Superior temporal gyrus (tissue), 1 donor: Measurements from ENCODE around the gene SKIDA1.
"Not testable (repeated sequence)": the region's sequence is repeated elsewhere in the genome, so short reads cannot be mapped to it uniquely, and the experiment has no call there.

Source experiments
- DNase-seq: peaks from one replicate; pipeline ENCODE4 v3.0.0-alpha.2; 2016; ENCODE audit errors: extremely low spot score

SKIDA1 gene

GRCh38 chr10:21525367-21526187 lies at the start of gene SKIDA1:
Gene SKIDA1 (minus strand): TSS chr10:21525682. CDS start chr10:21517822, 7,860 bp downstream.
- DNase-seq, result peak; percentile 80

GRCh38 chr10:21574514-21574913 lies 49.0 kb upstream of the SKIDA1 start:
- DNase-seq, result not testable (repeated sequence)

- DNase-seq, result no peak
These were observed 47.1 kb upstream of the SKIDA1 start for GRCh38 chr10:21572578-21572977.

GRCh38 chr10:21570761-21571521 lies 45.5 kb upstream of the SKIDA1 start:
- no peak for DNase-seq

GRCh38 chr10:21558984-21559383 lies 33.5 kb upstream of the SKIDA1 start:
- DNase-seq, result not testable (repeated sequence)

GRCh38 chr10:21556527-21556926 lies 31.0 kb upstream of the SKIDA1 start:
- DNase-seq, result no peak

GRCh38 chr10:21552638-21553037 lies 27.2 kb upstream of the SKIDA1 start:
- DNase-seq, result no peak

- no peak for DNase-seq
These were observed 21.8 kb upstream of the SKIDA1 start for GRCh38 chr10:21547246-21547645.

GRCh38 chr10:21540701-21541100 lies 15.2 kb upstream of the SKIDA1 start:
- not testable (repeated sequence) for DNase-seq

GRCh38 chr10:21536874-21537273 lies 11.4 kb upstream of the SKIDA1 start:
- DNase-seq, result no peak

- DNase-seq, result not testable (repeated sequence)
These were observed 10.5 kb upstream of the SKIDA1 start for GRCh38 chr10:21535976-21536375.

- peak; percentile 42 for DNase-seq
These were observed 10.0 kb upstream of the SKIDA1 start for GRCh38 chr10:21535494-21535965.

- peak; percentile 53 for DNase-seq
These were observed 9.4 kb upstream of the SKIDA1 start for GRCh38 chr10:21534604-21535493.

GRCh38 chr10:21534280-21534586 lies 8.8 kb upstream of the SKIDA1 start:
- no peak for DNase-seq

GRCh38 chr10:21533467-21534279 lies 8.2 kb upstream of the SKIDA1 start, which contains the start of gene MLLT10:
Gene MLLT10 (plus strand): TSS chr10:21534232. CDS start chr10:21534645, 413 bp downstream.
- DNase-seq, result peak; percentile 90

- peak; percentile 85 for DNase-seq
These were observed 7.4 kb upstream of the SKIDA1 start for GRCh38 chr10:21532694-21533466.

- DNase-seq, result no peak
These were observed 5.7 kb upstream of the SKIDA1 start for GRCh38 chr10:21531164-21531563.

- DNase-seq, result no peak
These were observed 5.2 kb upstream of the SKIDA1 start for GRCh38 chr10:21530641-21531040.

GRCh38 chr10:21530168-21530567 lies 4.7 kb upstream of the SKIDA1 start:
- DNase-seq, result no peak
